OCI-LY7 (cell line): ENCODE data around the gene STAG3. TPM values are rescaled to one million over a fixed set of nuclear protein-coding genes. Genes with fewer than 3 reads are reported as not detected.
A peak's percentile ranks its signal among the peaks of the same experiment; 100 is the strongest.
"Not testable (repeated sequence)": the region's sequence is repeated elsewhere in the genome, so short reads cannot be mapped to it uniquely, and the experiment has no call there.

Experiments
- BruUV-seq: library from RNA; stranded (reverse); fragments of 400-500 nt; replicated peaks from 2 replicates; lab custom pipeline; 2021; lab: Mats Ljungman, UMichigan
- CTCF ChIA-PET: fragments of 300-600 bp; sonication (Branson Sonifier 250); formaldehyde crosslinking; loops from one replicate; lab custom pipeline; 2022; ENCODE audit warnings: antibody characterized with exemption; ENCODE audit not compliant: unreplicated experiment; lab: Charles Lee
- POLR2A ChIA-PET: fragments of 300-600 bp; sonication (Branson Sonifier 250); formaldehyde crosslinking; loops from one replicate; lab custom pipeline; 2022; ENCODE audit warnings: antibody characterized with exemption; lab: Charles Lee
- DNase-seq: peaks from one replicate; pipeline ENCODE4 v3.0.0-alpha.2; 2015; ENCODE audit warnings: low spot score
- H2AFZ ChIP-seq: fragments of 200-600 bp; sonication (generic), shearing (Covaris generic); 2 replicates; pipeline ENCODE4 v1.6.1; 2014; ENCODE audit warnings: mild to moderate bottlenecking, antibody characterized with exemption, low read length, moderate library complexity
- H3K27ac ChIP-seq: fragments of 200-600 bp; sonication (generic); 2 replicates; pipeline ENCODE4 v1.5.1; 2014; ENCODE audit warnings: mixed run types, low read depth, mild to moderate bottlenecking, moderate library complexity, low read length, inconsistent platforms; ENCODE audit not compliant: poor library complexity, severe bottlenecking
- H3K36me3 ChIP-seq: fragments of 200-600 bp; sonication (generic); 2 replicates; pipeline ENCODE4 v1.6.1; 2014; ENCODE audit warnings: mild to moderate bottlenecking, antibody characterized with exemption, low read length, moderate library complexity, mixed read lengths; ENCODE audit not compliant: insufficient read depth
- H3K4me1 ChIP-seq: fragments of 200-600 bp; sonication (generic); 2 replicates; pipeline ENCODE4 v1.5.1; 2014; ENCODE audit warnings: mild to moderate bottlenecking, low read length; ENCODE audit not compliant: insufficient read depth, poor library complexity, severe bottlenecking
- H3K4me2 ChIP-seq: fragments of 200-600 bp; sonication (generic); 2 replicates; pipeline ENCODE4 v1.6.1; 2014; ENCODE audit warnings: mild to moderate bottlenecking, low read length
- H3K4me3 ChIP-seq: fragments of 200-600 bp; sonication (generic); 2 replicates; pipeline ENCODE4 v1.5.1; 2014; ENCODE audit warnings: mild to moderate bottlenecking, low read depth, low read length; ENCODE audit not compliant: poor library complexity, severe bottlenecking
- H3K79me2 ChIP-seq: fragments of 200-600 bp; sonication (generic); 2 replicates; pipeline ENCODE4 v1.6.1; 2016; ENCODE audit warnings: low read depth, mild to moderate bottlenecking, low read length, moderate library complexity, mixed read lengths; ENCODE audit not compliant: insufficient read depth
- H3K9me2 ChIP-seq: fragments of 200-600 bp; sonication (generic); 2 replicates; pipeline ENCODE4 v1.6.1; 2016; ENCODE audit warnings: mild to moderate bottlenecking, low read length, mixed read lengths; ENCODE audit not compliant: insufficient read depth
- H3K9me3 ChIP-seq: fragments of 200-600 bp; sonication (generic); 2 replicates; pipeline ENCODE4 v1.6.1; 2014; ENCODE audit warnings: mild to moderate bottlenecking, mixed run types, low read length, mixed read lengths
- H4K20me1 ChIP-seq: fragments of 200-600 bp; sonication (generic); 2 replicates; pipeline ENCODE4 v1.6.1; 2014; ENCODE audit warnings: mild to moderate bottlenecking, antibody characterized with exemption, low read length, moderate library complexity, mixed read lengths; ENCODE audit not compliant: insufficient read depth
- EZH2phosphoT487 ChIP-seq: fragments of 200-600 bp; sonication (generic); IDR thresholded peaks from 2 replicates; pipeline ENCODE4 v1.6.1; 2018; ENCODE audit warnings: low read depth, borderline replicate concordance, mild to moderate bottlenecking, mixed run types, antibody characterized with exemption, low read length, moderate library complexity, mixed read lengths
- intact Hi-C: fragments of 100-400 bp; cut with micrococcal nuclease; formaldehyde crosslinking; loops from one replicate; pipeline ENCODE4 v1.10.0; 2022; ENCODE audit not compliant: unreplicated experiment
- total RNA-seq, 2 experiments: library from RNA; depleted of rRNA in 1 of 2; stranded (reverse); fragments of >200 nt in 1 of 2; shearing (Covaris generic) in 1 of 2; gene quantifications; 2 replicates each; pipeline ENCODE4 v1.2.3, GENCODE V29; 2014 to 2022
- TF ChIP-seq, protein P1 (sequence below): fragments of 200-600 bp; sonication (generic); conservative IDR thresholded peaks from 2 replicates; pipeline ENCODE4 v1.5.1; 2014; ENCODE audit warnings: mild to moderate bottlenecking, antibody characterized with exemption, low read length, moderate library complexity, mixed read lengths

Gene STAG3
- total RNA-seq, 2 experiments from 2014 or later = 70.2 to 82.8 TPM

DNA sequence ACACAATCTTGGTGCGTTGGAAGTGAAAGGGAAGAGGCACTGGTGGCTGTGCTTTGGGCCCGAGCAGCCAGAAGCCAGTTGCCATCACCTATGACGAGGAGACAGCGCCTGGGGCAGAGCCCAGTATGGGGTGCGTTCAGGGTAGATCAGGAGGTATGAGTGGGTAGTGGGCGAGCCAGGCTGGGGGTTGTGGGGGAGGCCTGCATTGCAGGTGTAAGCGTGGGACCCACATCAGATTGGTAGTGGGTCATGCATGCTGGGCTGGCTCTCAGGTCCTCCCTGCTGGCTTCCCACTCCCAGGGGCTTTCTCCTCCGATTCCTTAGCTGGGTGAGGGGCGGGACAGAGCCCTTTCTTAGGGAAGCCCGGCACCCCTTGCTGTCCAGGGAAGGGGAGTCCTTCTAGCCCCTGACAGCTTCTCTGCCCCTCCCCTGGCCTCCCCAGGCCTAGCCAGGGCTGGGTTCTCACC lies 41.6 kb downstream of the STAG3 start:
- peak overlapping the region; percentile 93 for H3K4me2 ChIP-seq
- CTCF ChIA-PET = no interaction called here
- intact Hi-C loops = loop anchor here (5.0 kb wide), 1 partner anchor 62 kb away; the partner anchor contains the start of gene TRAPPC14
- peak; percentile 52 for DNase-seq
- peak overlapping the region; percentile 96 for H3K27ac ChIP-seq
- H3K9me3 ChIP-seq = no peaks in the 10 kb centered on the region
- peaks cover 43% of the 10 kb centered on the region for H3K36me3 ChIP-seq
- no peaks in the 10 kb centered on the region for H4K20me1 ChIP-seq
- no peak overlapping the region for H2AFZ ChIP-seq
- H3K79me2 ChIP-seq = peaks cover 52% of the 10 kb centered on the region
- BruUV-seq = no TSS peak
- POLR2A ChIA-PET = interaction anchor here (1.7 to 2.0 kb wide), 2 partner anchors 29 to 42 kb away, joined by 7 read pairs; partner anchors contain the start of genes GPC2 and STAG3
- peak overlapping the region; percentile 92 for H3K4me3 ChIP-seq
- no peak for TF ChIP-seq EZH2phosphoT487
- TF ChIP-seq, protein P1, sequence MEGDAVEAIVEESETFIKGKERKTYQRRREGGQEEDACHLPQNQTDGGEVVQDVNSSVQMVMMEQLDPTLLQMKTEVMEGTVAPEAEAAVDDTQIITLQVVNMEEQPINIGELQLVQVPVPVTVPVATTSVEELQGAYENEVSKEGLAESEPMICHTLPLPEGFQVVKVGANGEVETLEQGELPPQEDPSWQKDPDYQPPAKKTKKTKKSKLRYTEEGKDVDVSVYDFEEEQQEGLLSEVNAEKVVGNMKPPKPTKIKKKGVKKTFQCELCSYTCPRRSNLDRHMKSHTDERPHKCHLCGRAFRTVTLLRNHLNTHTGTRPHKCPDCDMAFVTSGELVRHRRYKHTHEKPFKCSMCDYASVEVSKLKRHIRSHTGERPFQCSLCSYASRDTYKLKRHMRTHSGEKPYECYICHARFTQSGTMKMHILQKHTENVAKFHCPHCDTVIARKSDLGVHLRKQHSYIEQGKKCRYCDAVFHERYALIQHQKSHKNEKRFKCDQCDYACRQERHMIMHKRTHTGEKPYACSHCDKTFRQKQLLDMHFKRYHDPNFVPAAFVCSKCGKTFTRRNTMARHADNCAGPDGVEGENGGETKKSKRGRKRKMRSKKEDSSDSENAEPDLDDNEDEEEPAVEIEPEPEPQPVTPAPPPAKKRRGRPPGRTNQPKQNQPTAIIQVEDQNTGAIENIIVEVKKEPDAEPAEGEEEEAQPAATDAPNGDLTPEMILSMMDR = no peak
- no peaks in the 10 kb centered on the region for H3K9me2 ChIP-seq
- peaks cover 76% of the 10 kb centered on the region for H3K4me1 ChIP-seq

DNA sequence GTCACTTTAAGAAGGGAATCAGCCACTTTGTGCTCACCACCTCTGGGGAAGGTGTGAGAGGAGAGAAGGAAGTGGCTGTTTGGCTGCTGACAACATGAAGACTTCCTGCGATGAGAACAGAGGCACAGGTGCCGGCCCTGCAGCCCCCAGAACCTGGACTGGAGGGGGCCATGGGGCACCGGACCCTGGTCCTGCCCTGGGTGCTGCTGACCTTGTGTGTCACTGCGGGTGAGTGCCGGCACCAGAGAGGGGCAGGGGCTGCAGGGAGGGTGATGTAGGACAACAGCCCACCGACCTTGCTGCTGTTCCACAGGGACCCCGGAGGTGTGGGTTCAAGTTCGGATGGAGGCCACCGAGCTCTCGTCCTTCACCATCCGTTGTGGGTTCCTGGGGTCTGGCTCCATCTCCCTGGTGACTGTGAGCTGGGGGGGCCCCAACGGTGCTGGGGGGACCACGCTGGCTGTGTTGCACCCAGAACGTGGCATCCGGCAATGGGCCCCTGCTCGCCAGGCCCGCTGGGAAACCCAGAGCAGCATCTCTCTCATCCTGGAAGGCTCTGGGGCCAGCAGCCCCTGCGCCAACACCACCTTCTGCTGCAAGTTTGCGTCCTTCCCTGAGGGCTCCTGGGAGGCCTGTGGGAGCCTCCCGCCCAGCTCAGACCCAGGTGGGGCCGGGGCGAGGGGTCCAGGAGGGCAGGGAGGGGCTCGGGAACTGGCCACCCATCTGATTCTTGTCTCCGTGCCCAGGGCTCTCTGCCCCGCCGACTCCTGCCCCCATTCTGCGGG lies 42.3 kb downstream of the STAG3 start, which contains the start of gene PVRIG:
Gene PVRIG, plus strand, starts transcription at position 149 of the 785 bp plus-strand sequence. Its CDS starts 22 bp downstream, at position 171.
- peaks cover 76% of the 10 kb centered on the region for H3K4me1 ChIP-seq
- peaks cover 50% of the 10 kb centered on the region for H3K36me3 ChIP-seq
- intact Hi-C loops = loop anchor here (5.0 kb wide), 2 partner anchors 63 to 73 kb away; partner anchors contain the start of genes LAMTOR4 and TRAPPC14
- peak within 1 kb of the TSS; percentile 93 for H3K4me2 ChIP-seq
- ChIA-PET POLR2A (interaction anchor here (1.3 to 3.8 kb wide), 6 partner anchors 9 to 82 kb away, joined by 3 to 15 read pairs (median 6); no protein-coding TSS in a partner anchor), CTCF (interaction anchor here (0.6 kb wide), 1 partner anchor 203 kb away, joined by 3 read pairs; no protein-coding TSS in a partner anchor)
- H3K9me3 ChIP-seq, H2AFZ ChIP-seq, H4K20me1 ChIP-seq, BruUV-seq, H3K9me2 ChIP-seq: not testable (repeated sequence)
- peak within 1 kb of the TSS; percentile 92 for H3K4me3 ChIP-seq
- H3K79me2 ChIP-seq = peaks cover 58% of the 10 kb centered on the region
- DNase-seq = peak; percentile 53
- peak within 1 kb of the TSS; percentile 96 for H3K27ac ChIP-seq

DNA sequence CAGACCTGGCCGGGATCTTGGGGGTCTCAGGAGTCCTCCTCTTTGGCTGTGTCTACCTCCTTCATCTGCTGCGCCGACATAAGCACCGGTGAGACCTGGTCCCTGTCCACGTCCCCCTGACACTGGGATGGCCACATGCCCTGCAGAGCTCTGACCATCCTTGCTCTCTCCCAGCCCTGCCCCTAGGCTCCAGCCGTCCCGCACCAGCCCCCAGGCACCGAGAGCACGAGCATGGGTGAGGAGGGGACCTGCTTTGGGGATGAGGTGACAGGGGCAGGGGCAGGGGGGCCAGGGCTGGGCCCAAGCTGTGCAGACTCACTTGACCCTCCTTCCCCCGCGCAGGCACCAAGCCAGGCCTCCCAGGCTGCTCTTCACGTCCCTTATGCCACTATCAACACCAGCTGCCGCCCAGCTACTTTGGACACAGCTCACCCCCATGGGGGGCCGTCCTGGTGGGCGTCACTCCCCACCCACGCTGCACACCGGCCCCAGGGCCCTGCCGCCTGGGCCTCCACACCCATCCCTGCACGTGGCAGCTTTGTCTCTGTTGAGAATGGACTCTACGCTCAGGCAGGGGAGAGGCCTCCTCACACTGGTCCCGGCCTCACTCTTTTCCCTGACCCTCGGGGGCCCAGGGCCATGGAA lies 43.0 kb downstream of the STAG3 start:
- Histone ChIP-seq H3K9me2 (no peaks in the 10 kb centered on the region), H3K79me2 (peaks cover 58% of the 10 kb centered on the region), H3K36me3 (peaks cover 57% of the 10 kb centered on the region), H3K4me1 (peaks cover 76% of the 10 kb centered on the region), H3K27ac (peak overlapping the region; percentile 96), H3K4me2 (peak overlapping the region; percentile 93), H4K20me1 (no peaks in the 10 kb centered on the region), H2AFZ (no peak overlapping the region), H3K4me3 (peak overlapping the region; percentile 92), H3K9me3 (no peaks in the 10 kb centered on the region)
- ChIA-PET POLR2A (interaction anchor here (1.3 to 3.8 kb wide), 6 partner anchors 10 to 82 kb away, joined by 3 to 15 read pairs (median 6); no protein-coding TSS in a partner anchor), CTCF (interaction anchor here (0.6 kb wide), 1 partner anchor 204 kb away, joined by 3 read pairs; no protein-coding TSS in a partner anchor)
- intact Hi-C loops = loop anchor here (1.0 to 5.0 kb wide), 2 partner anchors 30 to 73 kb away; partner anchors contain the start of gene LAMTOR4
- DNase-seq = no peak
- no peak for TF ChIP-seq EZH2phosphoT487
- TF ChIP-seq, protein P1 = no peak
- no TSS peak for BruUV-seq
